Measurements from ENCODE around the gene CCR5AS.

- TF ChIP-seq CTCF (IDR thresholded peaks at IDR 0.05), result no peak
- no peak for TF ChIP-seq POLR2A (IDR thresholded peaks at IDR 0.05)
- no peak for TF ChIP-seq EP300 (IDR thresholded peaks at IDR 0.05)
Measured at GRCh38 chr3:46369151-46369550, 37.7 kb downstream of the CCR5AS start.

Measured in suprapubic skin (tissue), 3 donors.